Heart left ventricle (tissue), 13 donors: Measurements from ENCODE around the gene TLCD5.

Source experiments
- POLR2A ChIP-seq, 2 donors: fragments of 450-650 bp; IDR thresholded peaks; one replicate each; pipeline ENCODE4 v1.6.1; 2017; ENCODE audit warnings: antibody characterized with exemption in 2 of 2, mild to moderate bottlenecking in 2 of 2, moderate library complexity in 2 of 2
- TF ChIP-seq, protein P1 (sequence below), 12 donors: fragments of 200-600 bp; sonication (generic) in 4 of 12; IDR thresholded peaks; one replicate each; pipeline versions ENCODE4 v1.5.0 to v1.8.0; 2018 to 2022; ENCODE audit warnings: antibody characterized with exemption in 12 of 12, mild to moderate bottlenecking in 5 of 12
- donor health status: ischemic (EF 13 %, LVEDD 7.1; RV severe dilation, severe dysfunction).
- donor health status: DM: no; HTN: yes; CAD: no.
- donor health status: DM: no; HTN: no; CAD: no.
- donor health status: ischemic (EF 25% LVEDD 6.9; RV normal size, moderate dysfunction).
- donor health status: ischemic (EF 25% LVEDD 5.7; RV mildly dilated, moderate dysfunction).
- donor health status: ischemic (EF 35%, LVEDD 5.7; RV mildly dilated, moderate dysfunction).
- donor health status: nonischemic (EF 11% LVEDD 7.7; RV severe dilation, severe dysfunction).
- donor health status: DM: yes; HTN: yes; CAD: no.
- donor health status: PGD.
- donor health status: ischemic (EF 29% LVEDD 5.4; RV normal size, mild dysfunction).
- donor health status: nonischemic (EF 23%, LVEDD 6.1; RV moderate dilation, normal function).

DNA sequence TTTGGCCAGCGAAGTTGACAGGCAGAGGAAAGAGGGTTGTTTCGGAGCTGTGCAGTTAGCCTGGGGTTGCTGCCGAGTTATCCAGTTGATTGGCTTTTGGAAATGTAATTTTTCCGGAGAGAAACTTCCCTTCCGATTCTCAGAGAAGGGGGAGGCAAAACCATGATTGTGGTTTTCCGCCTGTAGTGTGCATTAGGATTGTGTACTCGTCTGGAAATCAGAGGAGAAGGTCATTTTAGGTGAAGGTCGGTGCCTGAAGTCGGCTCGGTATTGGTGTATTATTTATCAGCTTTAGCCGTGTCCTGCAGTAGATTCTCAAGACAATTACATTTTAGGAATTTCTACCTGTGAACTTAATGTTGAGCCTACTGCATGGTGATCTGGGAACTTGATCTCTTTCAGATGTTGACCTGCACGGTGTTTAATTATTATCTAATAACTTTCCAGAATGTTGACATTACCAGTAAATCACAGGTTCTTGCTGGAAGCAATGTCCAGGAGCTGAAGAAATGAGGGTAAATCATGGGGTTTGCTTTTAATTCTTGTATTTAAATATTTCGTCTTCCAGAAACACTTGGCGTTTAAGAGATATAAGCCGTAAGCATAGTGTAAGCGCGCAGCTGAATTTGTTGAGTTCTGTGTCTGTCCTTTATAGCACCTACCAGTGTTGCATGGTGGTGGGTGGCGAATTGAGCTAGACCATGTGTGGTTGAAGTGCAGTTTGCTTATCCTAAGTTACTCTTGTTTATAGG lies 12.4 kb downstream of the TLCD5 start:
- TF ChIP-seq, protein P1, sequence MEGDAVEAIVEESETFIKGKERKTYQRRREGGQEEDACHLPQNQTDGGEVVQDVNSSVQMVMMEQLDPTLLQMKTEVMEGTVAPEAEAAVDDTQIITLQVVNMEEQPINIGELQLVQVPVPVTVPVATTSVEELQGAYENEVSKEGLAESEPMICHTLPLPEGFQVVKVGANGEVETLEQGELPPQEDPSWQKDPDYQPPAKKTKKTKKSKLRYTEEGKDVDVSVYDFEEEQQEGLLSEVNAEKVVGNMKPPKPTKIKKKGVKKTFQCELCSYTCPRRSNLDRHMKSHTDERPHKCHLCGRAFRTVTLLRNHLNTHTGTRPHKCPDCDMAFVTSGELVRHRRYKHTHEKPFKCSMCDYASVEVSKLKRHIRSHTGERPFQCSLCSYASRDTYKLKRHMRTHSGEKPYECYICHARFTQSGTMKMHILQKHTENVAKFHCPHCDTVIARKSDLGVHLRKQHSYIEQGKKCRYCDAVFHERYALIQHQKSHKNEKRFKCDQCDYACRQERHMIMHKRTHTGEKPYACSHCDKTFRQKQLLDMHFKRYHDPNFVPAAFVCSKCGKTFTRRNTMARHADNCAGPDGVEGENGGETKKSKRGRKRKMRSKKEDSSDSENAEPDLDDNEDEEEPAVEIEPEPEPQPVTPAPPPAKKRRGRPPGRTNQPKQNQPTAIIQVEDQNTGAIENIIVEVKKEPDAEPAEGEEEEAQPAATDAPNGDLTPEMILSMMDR (IDR thresholded peaks at IDR 0.05): no peak
- no peak for TF ChIP-seq POLR2A (IDR thresholded peaks at IDR 0.05)
